ENCODE measurements around the gene SLC40A1.

The SLC40A1 gene

DNA sequence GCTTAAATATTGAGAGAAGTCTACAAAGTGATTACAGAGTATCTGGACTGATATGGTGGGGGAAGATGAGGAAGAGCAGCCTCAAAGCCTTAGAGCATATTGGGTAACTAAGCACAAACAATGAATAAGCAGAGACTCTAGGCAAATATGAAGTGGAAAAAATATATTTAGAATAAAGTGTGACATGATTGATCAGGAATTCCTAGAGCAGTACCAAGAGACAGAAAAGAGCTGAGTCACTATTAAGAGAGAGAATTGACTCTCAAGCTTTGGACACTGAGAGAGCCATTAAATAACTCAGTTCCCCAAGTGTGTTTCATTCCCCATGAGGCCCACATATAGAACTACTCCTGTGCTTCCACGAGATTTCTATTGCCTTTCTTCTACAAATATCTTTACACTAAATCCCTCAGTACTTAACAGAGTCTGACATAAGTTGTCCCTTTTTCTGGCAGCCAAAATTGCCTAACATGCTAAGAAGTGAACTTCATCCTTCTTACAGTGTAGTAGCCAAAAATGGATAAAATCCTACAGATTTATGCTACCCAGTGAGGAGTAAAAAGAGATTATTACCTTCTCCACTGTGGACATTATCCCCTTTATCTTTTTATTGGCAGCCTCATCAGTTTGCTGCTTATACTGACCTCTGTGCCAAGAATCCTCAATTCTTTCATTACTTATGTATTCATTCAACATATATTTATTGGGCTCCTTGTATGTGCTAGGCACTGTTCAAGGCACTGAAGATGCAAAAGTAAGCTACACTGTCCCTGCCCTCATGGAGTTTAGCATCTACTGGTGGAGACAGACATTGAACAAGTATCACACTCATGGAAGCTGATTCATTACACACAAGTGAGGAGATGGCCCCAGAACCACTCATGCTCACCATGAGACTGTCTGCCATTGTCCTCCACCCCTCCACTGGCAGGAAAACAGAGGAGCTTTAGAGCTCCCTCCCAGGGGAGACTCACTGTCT is 45.4 kb downstream of the SLC40A1 start:
- no peak for DNase-seq

DNA sequence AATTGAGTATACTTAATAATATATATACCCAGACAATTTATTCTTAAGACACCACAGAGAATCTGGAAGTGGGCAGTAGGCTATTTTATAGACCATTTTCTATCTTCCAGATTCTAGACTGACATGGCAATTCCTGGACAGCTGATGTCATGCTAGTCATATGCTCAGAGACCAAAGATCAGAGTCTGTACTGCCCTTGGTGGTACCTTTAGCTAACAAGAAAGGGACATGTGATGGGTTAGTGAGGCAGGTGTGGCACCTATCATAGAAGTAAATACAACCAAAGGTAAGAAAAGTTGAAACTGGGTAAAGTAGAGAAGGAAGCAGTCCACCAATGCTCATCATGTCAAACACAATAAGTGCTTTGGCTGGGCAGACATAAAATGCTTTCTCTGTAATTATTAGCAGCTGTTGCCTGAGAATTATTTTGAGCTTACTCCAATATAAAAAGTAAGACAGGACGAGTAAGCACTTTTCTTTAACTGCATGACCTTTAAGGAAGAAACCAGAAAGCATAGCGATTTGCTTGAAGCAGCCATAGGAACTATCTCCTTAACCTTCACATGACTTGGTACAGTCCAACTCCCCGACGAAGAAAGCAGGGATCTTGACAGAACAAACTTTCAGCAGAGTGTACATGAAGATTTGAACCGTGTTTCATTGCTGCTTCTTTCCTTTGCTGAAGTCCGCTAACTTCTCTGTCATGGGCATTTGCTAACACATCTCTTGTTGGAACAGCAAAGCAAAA is 47.1 kb downstream of the SLC40A1 start:
- no peak for DNase-seq

DNA sequence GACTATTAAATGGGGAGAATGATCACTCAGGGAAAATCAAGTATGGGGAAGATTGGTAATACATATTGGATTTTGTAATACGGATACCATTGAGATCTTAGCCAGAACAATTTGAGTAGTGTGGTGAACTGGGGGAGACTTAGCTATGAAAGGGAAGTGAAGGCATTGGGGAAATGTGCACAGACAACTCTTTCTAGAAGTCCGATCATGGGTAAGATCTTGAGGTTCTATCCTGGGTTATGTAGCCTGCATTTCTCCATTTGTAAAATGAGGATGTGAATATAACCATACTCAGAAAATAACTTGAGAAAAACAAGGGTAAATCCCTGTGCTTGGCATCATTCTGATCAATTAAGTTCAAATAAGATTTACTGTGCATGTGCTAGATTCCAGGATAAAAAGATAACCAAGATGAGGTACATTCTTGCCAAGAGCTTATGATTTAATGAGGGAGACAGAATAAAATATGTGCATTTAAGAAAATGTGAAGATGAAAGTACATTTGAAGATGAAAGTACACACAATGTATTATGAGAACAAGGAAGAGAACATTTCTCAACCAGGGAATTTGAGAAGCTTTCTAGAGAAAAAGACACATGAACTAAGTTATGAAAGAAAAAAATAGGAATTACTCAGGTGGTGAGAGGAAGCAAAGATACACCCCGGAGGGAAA is 49.5 kb downstream of the SLC40A1 start:
- no peak for DNase-seq

DNA sequence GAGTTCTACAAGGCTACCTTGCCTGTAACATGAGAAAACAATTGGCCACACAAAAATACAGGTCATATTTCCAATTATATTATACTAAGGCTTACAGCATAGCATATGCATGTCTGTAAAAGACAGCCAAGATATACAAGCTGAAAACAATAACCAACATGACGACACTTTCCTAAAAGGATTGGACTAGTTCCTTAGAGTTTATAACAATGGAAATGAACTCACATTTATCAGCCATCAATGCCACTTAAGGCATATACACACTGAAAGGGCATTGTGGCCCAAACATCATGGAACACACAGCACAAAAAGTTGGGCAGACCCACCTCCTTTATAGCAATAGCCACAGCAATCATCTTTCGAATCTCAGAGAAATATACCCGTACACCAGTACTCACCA is 52.0 kb downstream of the SLC40A1 start:
- DNase-seq = no peak

DNA sequence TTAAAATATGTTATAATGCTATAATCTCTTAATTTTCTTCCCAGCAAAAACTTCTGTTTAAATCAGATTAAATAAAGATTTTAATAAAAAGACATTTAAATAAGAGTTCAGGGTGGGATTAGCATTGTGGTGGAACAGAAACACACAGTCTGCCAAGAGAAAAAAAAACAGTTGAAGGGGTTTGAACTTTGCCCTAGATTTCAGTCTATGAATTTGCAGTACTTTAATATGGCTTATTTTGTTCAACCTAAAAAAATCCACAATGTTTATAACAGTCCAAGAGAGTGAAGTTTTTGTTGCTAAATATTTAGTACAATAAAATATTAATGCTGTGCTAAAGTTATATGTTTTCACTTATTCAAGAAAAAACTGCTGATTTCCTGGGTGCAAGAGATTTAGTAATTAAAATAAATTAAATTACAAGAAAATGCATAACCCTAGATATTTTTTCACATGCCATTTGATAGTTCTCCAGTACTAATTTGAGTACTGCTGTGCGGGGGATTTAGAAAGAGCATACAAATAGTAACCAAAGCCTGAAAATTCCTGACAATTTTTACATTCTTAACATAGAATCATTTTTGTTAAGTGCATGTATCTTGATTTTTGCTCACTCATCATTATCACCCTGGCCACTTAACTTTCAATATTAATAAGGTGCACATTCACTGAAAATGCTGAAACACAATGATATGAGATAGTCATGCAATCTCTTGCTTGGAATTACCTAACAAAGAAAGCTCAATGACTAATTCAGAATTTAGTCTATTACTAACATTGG is 52.6 kb downstream of the SLC40A1 start:
- no peak for DNase-seq

DNA sequence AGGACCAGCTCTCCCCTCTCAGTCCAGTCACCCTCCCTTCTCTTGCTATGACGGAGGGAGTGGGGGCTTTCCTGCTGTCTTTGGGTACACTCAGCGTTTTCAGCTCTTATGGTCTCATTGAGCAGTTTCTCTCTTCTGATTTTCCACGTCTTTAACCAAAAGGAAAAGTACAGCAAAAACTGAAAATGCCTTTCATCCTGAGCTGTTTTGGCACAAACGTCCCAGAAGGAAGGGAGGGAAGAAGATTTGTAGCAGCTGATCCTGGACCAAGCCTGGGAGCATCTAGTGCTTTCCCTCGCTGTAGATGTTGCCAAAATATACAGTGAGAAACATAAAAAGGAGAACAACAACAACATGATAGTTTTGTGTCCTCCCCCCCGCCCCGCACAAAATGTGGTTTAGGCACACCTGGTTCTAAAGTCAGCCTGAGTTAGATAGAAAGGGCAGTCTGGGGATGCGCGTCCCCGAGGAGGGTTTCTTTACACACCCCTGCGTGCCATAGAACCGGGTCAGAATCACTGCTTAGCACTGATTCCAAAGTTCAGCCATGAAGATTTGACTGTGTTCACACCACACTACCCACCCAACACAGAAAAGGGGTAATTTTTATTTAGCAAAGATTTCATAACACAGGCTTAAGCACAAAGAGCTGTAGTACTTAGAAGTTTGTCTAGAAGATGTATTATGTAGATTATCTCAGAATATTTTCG is 53.4 kb downstream of the SLC40A1 start:
- DNase-seq = no peak

DNA sequence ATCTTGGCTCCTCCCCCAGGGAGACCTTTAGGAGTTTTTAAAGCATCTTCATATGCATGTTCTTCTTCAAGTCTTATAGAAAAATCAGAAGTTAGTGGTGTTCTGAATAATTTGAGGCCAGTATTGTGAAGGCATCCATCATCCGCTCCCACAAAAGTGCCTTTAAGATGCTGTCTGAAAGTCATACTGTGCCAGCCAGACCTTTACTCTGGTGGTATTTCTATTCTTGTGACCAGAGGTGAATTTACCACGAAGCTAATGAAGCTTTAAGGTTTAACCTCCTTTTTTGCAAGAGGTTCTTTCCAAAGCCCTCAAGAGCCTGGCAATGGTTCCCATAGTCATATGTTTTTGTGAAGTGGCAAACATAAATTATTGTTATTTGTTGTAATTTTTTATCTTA is 54.3 kb downstream of the SLC40A1 start:
- no peak for DNase-seq

DNA sequence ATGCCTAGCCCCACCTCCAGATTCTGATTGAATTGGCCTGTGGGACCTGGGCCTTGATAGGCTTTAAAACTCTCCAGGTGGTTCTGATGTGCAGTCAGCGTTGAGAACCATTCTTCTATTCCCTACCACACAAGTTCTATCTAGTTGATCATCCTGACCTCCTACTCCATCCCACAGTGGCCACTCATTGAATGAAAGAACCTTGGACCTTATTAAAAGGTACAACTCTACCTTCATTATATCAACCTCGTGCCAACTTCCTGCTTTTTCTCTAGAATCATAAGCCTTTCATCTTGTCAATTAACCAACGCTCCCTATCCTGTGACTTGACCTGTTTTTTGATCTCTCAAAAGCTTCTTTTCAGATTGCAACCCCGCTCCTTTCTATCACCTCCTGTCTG is 55.8 kb downstream of the SLC40A1 start:
- DNase-seq = no peak

DNA sequence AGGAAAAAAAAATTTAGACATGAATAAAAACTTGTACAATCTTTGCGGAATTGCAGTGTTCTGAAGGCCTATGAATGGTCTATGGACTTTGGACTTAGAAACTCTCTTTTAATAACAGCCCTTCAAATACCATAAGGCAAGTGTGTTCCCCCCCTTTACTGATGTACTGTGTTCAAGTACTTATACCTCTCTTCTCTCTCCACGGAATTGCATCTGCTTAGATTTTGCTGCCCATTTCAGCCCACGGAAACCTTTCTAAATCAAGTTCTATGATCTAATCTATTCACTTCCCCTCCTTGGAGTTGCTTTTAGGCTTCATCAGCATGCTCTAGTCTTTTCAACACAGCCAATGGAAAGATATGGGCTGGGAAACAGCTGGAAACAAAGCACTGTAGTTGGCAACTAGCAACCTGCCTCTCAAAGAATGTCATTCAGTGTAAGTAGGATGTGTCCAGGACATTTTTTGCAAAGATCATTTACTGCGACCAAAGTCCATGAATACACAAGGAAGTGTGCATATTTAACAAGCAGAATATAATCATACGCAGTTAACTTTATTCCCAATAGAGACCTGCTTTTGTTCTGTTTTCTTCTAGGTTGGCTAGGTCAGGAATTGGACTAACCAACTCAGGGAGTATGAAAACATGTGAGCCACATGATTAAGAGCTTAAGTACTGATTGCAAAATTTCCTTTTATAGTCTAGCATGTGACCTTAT is 58.0 kb downstream of the SLC40A1 start:
- DNase-seq = no peak

DNA sequence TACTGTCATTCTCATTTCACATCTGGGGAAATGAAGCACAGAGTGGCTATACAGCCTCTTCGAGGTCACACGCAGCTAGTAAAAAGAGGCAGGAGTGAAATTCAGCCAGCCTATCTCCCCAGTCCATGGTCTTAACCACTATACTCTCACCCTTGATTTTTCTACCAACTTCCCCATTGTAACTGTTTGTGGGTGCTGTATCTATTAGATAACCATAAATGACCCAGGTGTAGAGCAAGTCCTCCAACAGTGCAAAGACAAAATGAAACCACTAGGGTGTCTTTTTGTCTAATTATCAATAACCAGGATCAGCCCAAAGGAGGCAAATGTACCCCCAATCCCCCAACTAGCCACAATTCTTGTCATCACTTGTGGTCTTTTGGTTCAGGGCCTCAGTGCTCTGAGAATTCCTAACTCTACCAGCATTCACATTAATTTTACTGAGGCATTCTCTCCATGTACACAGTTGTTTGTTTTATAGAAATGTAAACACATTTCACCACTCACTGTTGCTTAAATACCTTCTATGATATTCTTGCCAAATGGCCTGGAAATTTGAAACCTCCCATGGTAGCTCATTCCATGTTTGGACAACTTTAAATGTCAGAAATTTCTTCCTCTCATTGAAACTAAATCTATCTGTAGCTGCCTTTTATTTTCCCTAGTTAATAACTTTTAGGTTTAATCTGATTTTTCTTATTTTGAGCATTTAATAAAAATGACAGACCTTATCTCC is 58.7 kb downstream of the SLC40A1 start:
- DNase-seq = no peak

DNA sequence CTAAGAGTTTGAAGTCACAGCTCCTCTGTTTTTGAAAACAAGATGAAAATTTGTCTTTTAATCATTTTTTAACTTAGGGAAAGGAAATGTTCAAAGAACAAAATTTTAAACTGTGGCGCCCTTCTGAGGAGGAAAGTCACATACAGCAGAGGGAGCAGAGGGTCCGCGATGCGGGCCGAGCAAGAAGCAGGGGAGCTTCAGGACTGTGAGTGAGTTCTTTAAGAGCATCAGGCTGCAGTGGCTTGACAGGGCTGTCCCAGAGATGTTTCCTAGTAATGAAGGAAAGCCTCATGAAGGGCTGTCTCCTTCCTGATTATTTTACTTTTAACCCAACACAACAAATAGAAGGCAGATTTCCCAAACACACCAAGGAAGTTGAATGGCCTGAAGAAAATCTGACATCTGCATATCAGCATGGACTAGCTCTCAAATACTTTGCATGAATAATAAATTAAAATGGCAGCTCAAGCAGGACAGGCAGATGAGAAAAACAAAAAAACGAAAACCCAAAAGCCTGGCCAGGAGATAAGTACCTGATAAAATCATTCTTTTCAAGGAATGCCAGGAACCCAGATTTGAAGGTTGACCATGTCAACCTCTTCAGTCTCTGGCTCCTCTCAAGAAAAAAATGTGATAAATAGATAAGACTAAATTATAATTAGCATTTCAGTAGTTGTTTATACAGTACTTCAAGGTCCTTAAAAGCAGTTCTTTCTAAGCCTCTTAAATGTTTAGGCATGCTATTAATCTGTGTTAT is 60.8 kb downstream of the SLC40A1 start:
- no peak for DNase-seq

DNA sequence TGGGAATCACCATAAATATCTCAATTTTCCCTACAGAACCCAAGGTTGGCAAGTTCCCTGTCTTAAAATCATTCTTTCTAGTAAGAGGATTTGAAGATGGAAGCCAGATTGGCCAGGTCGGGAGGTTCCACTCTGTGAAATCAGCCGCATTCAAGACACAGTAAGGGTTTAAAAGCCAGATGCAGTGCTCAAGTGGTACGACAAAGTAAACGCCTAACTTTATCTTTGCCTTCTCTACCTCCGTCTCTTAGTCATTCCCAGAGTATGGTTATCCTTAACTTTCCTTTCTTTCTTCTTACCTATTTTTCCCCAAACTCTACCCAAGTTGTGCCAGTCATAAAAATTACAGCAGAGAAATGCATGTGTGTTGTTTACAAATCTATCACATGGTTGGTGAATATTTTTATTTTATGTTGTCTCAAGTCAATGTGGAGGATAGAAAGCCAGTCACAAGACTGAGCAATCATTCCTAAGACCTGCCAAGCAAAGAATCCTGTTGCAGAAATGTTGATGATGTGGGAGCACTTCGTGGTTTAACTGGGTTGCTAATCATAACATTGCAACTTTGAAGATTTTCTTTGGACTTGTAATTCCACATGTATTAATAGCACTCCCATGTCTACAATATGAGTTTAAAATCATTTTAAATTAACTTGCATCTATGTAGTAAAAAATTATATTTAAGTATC is 62.6 kb downstream of the SLC40A1 start:
- DNase-seq = no peak

DNA sequence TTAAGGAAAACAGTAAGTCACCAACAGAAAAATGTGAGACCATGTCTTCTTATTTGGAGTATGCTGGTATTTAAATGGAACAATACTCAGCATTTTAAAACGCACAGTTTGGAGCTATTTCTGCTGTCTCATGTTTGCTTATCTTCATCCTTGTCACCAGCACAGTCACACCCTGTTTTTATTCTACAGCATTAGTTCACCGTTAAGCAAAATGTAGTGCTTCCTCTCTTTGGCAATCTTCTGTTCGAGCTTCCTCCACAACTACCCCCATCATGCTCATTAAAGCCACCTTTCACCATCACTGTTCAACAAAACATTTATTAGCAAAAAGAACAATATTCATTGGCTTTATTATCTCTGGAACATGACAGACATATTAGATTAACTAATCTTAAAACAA is 64.0 kb downstream of the SLC40A1 start:
- no peak for DNase-seq

GRCh38 chr2:189515264-189515663 is 65.3 kb downstream of the SLC40A1 start:
- DNase-seq = no peak

- DNase-seq = no peak
These were observed 66.5 kb downstream of the SLC40A1 start for GRCh38 chr2:189514104-189514503.

DNA sequence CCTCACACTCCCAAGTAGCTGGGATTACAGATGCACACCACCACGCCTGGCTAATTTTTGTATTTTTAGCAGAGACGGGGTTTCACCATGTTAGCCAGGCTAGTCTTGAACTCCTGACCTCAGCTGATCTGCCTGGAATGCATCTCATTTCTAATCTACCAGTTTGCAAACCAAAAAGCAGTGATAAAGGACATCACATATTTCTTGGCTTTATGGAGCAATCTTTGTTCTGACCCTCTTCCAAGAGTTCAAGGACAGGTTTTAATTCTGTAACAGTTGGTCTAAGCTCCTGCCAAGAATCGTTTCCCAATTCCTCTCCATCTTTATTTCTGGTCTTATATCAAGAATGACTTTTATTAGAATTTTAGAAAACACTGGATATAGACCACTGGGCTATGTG is 67.7 kb downstream of the SLC40A1 start:
- no peak for DNase-seq

DNA sequence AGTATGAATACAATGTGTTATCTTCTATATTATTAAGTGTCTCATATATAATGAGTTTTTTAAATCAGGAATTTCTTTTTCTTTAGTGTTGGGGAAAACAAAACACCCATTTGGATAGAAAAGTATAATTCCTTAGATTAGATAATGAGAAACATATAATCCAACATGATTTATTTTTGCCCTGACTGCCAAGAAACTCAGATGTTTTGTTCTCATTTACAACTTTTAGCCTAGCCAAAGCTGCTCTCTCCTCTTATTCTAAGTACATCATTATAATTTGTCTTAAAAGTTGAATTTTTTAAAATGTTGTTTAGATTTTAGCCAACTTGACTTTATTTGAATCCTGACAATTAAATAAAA is 68.6 kb downstream of the SLC40A1 start:
- no peak for DNase-seq

DNA sequence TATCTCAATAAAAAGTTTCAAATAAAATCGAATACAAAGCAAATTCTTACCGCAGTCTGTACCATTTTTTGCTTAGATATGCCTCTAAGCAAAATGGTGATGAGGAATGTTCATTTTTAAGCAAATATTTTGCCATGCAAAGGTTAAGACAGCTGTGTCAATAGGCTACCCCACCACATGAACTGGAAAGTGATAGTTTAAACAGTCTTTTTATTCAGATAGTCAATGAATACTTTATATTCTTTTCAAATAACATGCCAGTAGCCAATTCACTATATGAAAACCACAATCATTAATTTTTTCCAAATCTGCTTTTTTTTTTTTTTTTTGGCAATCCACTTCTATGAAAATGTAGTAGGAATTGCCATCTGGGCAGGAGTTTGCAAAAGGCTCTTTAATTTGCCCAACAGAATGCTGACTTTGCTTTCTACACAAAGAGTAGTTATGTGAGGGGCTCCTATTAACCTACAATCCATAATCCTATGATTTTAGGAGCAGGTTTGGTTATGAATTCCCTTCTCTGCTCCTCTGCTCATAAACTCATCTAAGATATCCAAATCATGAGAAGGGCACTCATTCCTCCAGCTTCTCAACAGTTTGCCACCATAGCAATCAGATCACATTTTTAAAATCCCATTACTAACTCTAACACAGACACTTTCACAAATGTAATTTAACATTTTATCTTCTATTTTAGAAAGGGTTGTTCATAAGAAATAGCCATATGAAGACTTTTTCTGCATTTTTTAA is 69.2 kb downstream of the SLC40A1 start:
- DNase-seq = no peak
